ENCODE results near the gene RMC1. TPM values are rescaled to one million over a fixed set of nuclear protein-coding genes. Genes with fewer than 3 reads are reported as not detected.
A peak's percentile ranks its signal among the peaks of the same experiment; 100 is the strongest.

Gene RMC1
- total and polyA plus RNA-seq, 4 donors, result 22.5 to 35.4 (median 27.2) TPM

DNA sequence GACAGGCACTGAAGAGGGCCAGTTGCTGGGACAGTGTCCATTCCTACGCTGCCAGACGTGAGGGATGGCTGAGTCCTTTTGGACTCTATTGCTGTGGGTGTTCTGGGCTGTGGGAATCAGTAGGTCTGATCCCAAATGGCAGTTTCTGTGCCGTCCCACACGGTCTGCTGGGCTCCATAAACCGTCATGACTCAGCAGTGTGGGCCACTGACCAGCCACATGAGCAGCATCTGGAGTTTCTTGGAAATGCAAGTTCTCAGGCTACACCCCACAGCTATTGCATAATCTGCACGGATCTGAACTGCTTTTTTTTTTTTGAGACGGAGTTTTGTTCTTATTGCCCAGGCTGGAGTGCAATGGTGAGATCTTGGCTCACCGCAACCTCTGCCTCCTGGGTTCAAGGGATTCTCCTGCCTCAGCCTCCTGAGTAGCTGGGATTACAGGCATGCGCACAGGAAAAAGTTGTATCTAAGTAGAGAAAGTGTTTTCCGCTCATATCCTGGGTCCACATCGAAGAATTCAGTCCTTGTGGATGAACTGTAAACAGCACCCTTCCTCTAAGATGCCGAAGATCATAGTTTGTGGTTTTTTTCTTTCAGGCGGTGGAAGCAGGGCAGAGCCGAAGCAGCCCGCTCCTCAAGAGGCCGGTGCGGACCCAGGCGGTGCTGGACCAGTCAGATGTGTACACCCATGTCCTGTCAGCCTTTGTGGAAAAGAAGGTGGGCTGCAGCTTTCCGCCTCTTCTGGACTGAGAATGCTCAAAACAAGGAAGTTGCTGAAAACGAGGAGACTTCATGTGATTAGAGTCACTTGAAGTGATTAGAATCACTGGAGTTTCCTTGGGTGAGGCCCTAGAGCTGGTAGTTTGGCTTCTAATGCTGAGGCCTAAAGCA lies 25.5 kb downstream of the RMC1 start:
- Histone ChIP-seq H3K4me1 (ENCODE audit: control insufficient read depth, insufficient read depth, low read length) (no peaks in the 10 kb centered on the region), H3K36me3 (ENCODE audit: control insufficient read depth, insufficient read depth, low read length) (peaks cover 54% of the 10 kb centered on the region), H3K9me3 (ENCODE audit: control insufficient read depth, insufficient read depth, low read length) (no peaks in the 10 kb centered on the region), H3K27me3 (ENCODE audit: control insufficient read depth, insufficient read depth, low read length) (no peaks in the 10 kb centered on the region), H3K27ac (ENCODE audit: low read depth, low read length) (no peak overlapping the region), H3K4me3 (ENCODE audit: low read depth, low read length) (no peak overlapping the region)
- no peak for DNase-seq (ENCODE audit: low read depth in 4 of 6, low spot score in 6 of 6)
- WGBS (ENCODE audit: insufficient coverage), result 95% methylated on average over 19 of the region's 20 CpGs

DNA sequence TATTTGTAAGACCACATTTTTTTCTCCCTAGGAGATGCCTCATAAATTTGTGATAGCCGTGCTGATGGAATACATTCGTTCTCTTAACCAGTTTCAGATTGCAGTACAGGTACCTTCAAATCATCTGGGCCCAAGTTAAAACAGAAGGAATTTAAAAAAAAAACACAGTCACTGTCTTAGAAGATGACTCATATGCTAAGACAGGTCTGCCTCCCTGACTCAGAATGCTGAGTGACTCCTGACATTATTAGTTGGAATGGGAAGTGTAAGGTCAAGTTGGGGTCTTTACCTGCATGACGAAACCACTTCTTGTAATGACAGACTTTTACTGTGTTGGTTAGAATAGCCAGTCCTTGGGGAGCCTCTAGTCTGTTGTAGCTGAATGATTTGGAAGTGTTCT lies 26.3 kb downstream of the RMC1 start:
- Histone ChIP-seq H3K27me3 (ENCODE audit: control insufficient read depth, insufficient read depth, low read length) (no peaks in the 10 kb centered on the region), H3K4me3 (ENCODE audit: low read depth, low read length) (no peak overlapping the region), H3K9me3 (ENCODE audit: control insufficient read depth, insufficient read depth, low read length) (no peaks in the 10 kb centered on the region), H3K4me1 (ENCODE audit: control insufficient read depth, insufficient read depth, low read length) (no peaks in the 10 kb centered on the region), H3K36me3 (ENCODE audit: control insufficient read depth, insufficient read depth, low read length) (peaks cover 56% of the 10 kb centered on the region), H3K27ac (ENCODE audit: low read depth, low read length) (no peak overlapping the region)
- WGBS (ENCODE audit: insufficient coverage), result 71% methylated on average over 1 of the region's 3 CpGs
- no peak for DNase-seq (ENCODE audit: low read depth in 4 of 6, low spot score in 6 of 6)

DNA sequence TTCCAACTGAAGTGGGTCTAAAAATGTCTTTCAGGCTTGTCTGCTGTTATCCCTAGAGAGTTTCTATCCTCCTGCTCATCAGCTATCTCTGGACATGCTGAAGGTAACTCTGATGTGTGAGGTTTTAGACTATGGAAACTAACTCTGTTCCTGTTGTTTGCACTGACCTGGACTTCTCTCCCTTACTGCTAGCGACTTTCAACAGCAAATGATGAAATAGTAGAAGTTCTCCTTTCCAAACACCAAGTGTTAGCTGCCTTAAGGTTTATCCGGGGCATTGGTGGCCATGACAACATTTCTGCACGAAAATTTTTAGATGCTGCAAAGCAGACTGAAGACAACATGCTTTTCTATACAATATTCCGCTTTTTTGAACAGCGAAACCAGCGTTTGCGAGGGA lies 26.9 kb downstream of the RMC1 start:
- no peaks in the 10 kb centered on the region for H3K4me1 ChIP-seq (ENCODE audit: control insufficient read depth, insufficient read depth, low read length)
- H3K36me3 ChIP-seq (ENCODE audit: control insufficient read depth, insufficient read depth, low read length), result peaks cover 54% of the 10 kb centered on the region
- H3K27me3 ChIP-seq (ENCODE audit: control insufficient read depth, insufficient read depth, low read length), result no peaks in the 10 kb centered on the region
- no peak overlapping the region for H3K4me3 ChIP-seq (ENCODE audit: low read depth, low read length)
- no peaks in the 10 kb centered on the region for H3K9me3 ChIP-seq (ENCODE audit: control insufficient read depth, insufficient read depth, low read length)
- DNase-seq (ENCODE audit: low read depth in 4 of 6, low spot score in 6 of 6), result no peak
- no peak overlapping the region for H3K27ac ChIP-seq (ENCODE audit: low read depth, low read length)
- WGBS (ENCODE audit: insufficient coverage), result 96% methylated on average over 4 of the region's 7 CpGs

DNA sequence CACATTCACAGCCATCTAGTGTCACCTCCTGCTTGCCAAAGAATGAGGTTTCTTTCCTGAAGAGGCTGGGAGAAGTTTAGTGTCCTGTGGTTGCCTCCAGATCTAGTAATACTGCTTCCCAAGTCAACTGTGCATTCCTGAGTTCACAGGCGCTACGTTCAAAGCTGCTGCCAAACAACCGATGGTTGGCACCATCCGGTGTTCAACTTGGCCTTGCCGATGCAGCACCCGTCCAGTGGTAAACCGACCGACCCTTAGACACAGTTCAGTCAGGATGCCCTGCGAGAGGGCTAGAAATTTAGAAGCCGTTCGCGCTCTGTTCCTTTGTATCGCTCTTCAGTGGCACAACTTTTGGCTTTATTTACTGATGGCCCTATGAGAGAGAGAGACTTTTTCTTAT lies 28.6 kb downstream of the RMC1 start:
- H3K27me3 ChIP-seq (ENCODE audit: control insufficient read depth, insufficient read depth, low read length), result no peaks in the 10 kb centered on the region
- H3K4me1 ChIP-seq (ENCODE audit: control insufficient read depth, insufficient read depth, low read length), result no peaks in the 10 kb centered on the region
- H3K36me3 ChIP-seq (ENCODE audit: control insufficient read depth, insufficient read depth, low read length), result peaks cover 64% of the 10 kb centered on the region
- no peak overlapping the region for H3K27ac ChIP-seq (ENCODE audit: low read depth, low read length)
- no peak overlapping the region for H3K4me3 ChIP-seq (ENCODE audit: low read depth, low read length)
- WGBS (ENCODE audit: insufficient coverage), result 96% methylated on average over 13 of the region's 13 CpGs
- DNase-seq (ENCODE audit: low read depth in 4 of 6, low spot score in 6 of 6), result no peak
- H3K9me3 ChIP-seq (ENCODE audit: control insufficient read depth, insufficient read depth, low read length), result no peaks in the 10 kb centered on the region

DNA sequence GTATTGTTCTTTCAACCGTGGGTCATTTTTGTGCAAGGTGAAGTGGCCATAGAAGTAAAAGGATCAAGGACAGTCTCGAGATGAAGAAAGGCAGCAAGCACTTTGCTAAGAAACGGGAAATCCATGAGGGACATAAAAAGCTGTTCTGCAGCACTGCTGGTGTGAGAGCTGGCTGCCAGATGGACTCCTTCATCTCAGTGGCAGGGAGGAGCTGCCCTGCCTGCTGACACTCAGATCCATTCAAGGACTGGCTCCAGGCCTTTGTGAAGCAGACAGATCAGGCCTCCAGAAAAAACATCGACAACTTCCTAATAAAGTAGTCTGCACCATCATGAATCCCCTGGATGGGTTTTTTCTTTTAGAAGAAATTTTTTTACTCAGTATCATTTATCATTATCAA lies 29.5 kb downstream of the RMC1 start:
- Histone ChIP-seq H3K4me1 (ENCODE audit: control insufficient read depth, insufficient read depth, low read length) (no peaks in the 10 kb centered on the region), H3K36me3 (ENCODE audit: control insufficient read depth, insufficient read depth, low read length) (peaks cover 67% of the 10 kb centered on the region), H3K27me3 (ENCODE audit: control insufficient read depth, insufficient read depth, low read length) (no peaks in the 10 kb centered on the region), H3K27ac (ENCODE audit: low read depth, low read length) (no peak overlapping the region), H3K9me3 (ENCODE audit: control insufficient read depth, insufficient read depth, low read length) (no peaks in the 10 kb centered on the region), H3K4me3 (ENCODE audit: low read depth, low read length) (no peak overlapping the region)
- WGBS (ENCODE audit: insufficient coverage), result 47% methylated on average over 3 of the region's 4 CpGs
- peak in 2 of 6 donors; percentile 17 to 37 for DNase-seq (ENCODE audit: low read depth in 4 of 6, low spot score in 6 of 6)

DNA sequence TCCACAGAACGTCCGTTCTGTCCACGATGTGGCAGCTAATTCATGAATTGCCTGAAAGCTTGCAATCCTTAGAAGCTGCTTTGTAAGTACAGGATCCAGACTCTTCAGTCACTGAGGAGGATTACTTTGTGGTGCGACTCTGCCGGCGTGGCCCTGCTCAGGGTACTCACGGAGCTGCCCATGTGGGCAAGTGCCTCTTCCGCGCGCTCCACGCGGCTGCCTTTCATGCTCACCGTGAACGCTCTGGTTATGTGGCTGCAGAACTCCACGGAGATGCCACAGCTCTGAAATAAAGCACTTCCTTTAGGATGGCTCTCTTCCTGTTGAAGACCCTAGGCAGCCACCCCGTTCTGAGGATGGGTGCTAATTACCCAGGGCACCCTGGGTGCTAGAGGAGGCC lies 31.0 kb downstream of the RMC1 start:
- no peak overlapping the region for H3K27ac ChIP-seq (ENCODE audit: low read depth, low read length)
- no peak overlapping the region for H3K4me3 ChIP-seq (ENCODE audit: low read depth, low read length)
- 96% methylated on average over 16 of the region's 16 CpGs for WGBS (ENCODE audit: insufficient coverage)
- DNase-seq (ENCODE audit: low read depth in 4 of 6, low spot score in 6 of 6), result no peak
- no peaks in the 10 kb centered on the region for H3K9me3 ChIP-seq (ENCODE audit: control insufficient read depth, insufficient read depth, low read length)
- H3K4me1 ChIP-seq (ENCODE audit: control insufficient read depth, insufficient read depth, low read length), result no peaks in the 10 kb centered on the region
- H3K27me3 ChIP-seq (ENCODE audit: control insufficient read depth, insufficient read depth, low read length), result no peaks in the 10 kb centered on the region
- H3K36me3 ChIP-seq (ENCODE audit: control insufficient read depth, insufficient read depth, low read length), result peaks cover 66% of the 10 kb centered on the region

DNA sequence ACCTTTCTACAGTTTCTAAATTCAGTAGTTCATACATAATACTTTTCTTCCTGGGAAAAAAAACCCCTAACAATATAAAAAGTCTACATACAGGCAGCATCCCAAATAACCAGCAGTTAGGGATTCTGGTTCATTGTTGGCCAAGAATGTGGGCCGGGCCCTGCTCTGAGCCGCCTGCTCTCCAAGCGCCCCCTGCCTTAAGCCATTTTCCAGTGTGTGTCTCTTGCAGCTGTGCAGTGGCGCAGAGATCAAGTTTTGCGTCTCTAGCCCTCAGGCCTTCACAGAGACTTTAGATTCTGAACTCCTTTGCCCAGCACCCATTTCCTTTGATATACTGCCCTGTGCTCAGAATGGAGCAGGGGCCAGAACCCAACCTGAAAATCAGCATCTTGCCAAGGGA lies 32.9 kb downstream of the RMC1 start:
- 89% methylated on average over 5 of the region's 5 CpGs for WGBS (ENCODE audit: insufficient coverage)
- H3K36me3 ChIP-seq (ENCODE audit: control insufficient read depth, insufficient read depth, low read length), result peaks cover 63% of the 10 kb centered on the region

DNA sequence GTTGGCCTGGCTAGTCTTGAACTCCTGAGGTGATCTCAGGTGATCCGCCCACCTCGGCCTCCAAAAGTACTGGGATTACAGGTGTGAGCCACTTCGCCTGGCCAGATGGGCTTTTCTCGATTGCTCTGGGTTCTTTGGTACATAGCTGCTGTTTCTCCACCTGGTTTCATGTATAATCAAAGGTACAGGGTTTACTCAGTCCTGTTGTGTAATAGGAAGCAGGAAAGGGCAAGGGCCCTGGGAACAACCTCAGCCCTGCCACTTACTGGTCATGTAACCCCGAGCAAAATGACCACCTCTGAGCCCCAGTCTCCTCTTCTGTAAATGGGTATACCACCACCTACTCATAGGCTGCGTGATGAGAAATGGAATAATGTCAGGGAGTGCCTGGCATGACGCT lies 34.0 kb downstream of the RMC1 start:
- Histone ChIP-seq H3K4me3 (ENCODE audit: low read depth, low read length) (no peak overlapping the region), H3K36me3 (ENCODE audit: control insufficient read depth, insufficient read depth, low read length) (peaks cover 66% of the 10 kb centered on the region), H3K27me3 (ENCODE audit: control insufficient read depth, insufficient read depth, low read length) (no peaks in the 10 kb centered on the region), H3K9me3 (ENCODE audit: control insufficient read depth, insufficient read depth, low read length) (no peaks in the 10 kb centered on the region), H3K4me1 (ENCODE audit: control insufficient read depth, insufficient read depth, low read length) (no peaks in the 10 kb centered on the region), H3K27ac (ENCODE audit: low read depth, low read length) (no peak overlapping the region)
- WGBS (ENCODE audit: insufficient coverage), result 89% methylated on average over 4 of the region's 7 CpGs
- no peak for DNase-seq (ENCODE audit: low read depth in 4 of 6, low spot score in 6 of 6)

More for the DNA sequence above, 32.9 kb downstream of the RMC1 start:
- H3K27me3 ChIP-seq (ENCODE audit: control insufficient read depth, insufficient read depth, low read length), result no peaks in the 10 kb centered on the region
- peak overlapping the region; percentile 7 for H3K27ac ChIP-seq (ENCODE audit: low read depth, low read length)
- H3K9me3 ChIP-seq (ENCODE audit: control insufficient read depth, insufficient read depth, low read length), result no peaks in the 10 kb centered on the region
- peak in 1 of 6 donors; percentile 27 for DNase-seq (ENCODE audit: low read depth in 4 of 6, low spot score in 6 of 6)
- H3K4me1 ChIP-seq (ENCODE audit: control insufficient read depth, insufficient read depth, low read length), result no peaks in the 10 kb centered on the region
- no peak overlapping the region for H3K4me3 ChIP-seq (ENCODE audit: low read depth, low read length)

DNA sequence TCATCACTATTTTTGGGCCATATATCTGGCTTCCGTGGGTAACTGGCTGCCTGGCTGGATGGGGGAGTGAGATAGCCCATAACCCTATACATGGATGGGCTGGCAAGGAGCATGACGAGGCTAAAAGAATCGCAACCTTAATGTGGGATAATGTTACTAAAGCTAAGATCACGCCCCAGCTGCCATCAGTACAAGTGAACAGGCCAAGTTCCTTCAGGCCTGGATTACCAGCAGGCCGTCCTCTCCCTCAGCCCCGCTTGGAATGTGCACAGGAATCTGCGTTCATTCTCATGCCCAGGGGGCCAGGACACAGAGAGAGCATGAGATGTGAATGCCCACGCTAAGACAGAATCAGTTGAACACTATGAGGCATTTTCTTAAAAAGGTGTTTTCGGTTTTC lies 34.7 kb downstream of the RMC1 start:
- H3K9me3 ChIP-seq (ENCODE audit: control insufficient read depth, insufficient read depth, low read length), result no peaks in the 10 kb centered on the region
- no peaks in the 10 kb centered on the region for H3K4me1 ChIP-seq (ENCODE audit: control insufficient read depth, insufficient read depth, low read length)
- 95% methylated on average over 8 of the region's 9 CpGs for WGBS (ENCODE audit: insufficient coverage)
- no peak for DNase-seq (ENCODE audit: low read depth in 4 of 6, low spot score in 6 of 6)
- H3K27ac ChIP-seq (ENCODE audit: low read depth, low read length), result no peak overlapping the region
- H3K4me3 ChIP-seq (ENCODE audit: low read depth, low read length), result no peak overlapping the region
- H3K36me3 ChIP-seq (ENCODE audit: control insufficient read depth, insufficient read depth, low read length), result peaks cover 71% of the 10 kb centered on the region
- no peaks in the 10 kb centered on the region for H3K27me3 ChIP-seq (ENCODE audit: control insufficient read depth, insufficient read depth, low read length)

DNA sequence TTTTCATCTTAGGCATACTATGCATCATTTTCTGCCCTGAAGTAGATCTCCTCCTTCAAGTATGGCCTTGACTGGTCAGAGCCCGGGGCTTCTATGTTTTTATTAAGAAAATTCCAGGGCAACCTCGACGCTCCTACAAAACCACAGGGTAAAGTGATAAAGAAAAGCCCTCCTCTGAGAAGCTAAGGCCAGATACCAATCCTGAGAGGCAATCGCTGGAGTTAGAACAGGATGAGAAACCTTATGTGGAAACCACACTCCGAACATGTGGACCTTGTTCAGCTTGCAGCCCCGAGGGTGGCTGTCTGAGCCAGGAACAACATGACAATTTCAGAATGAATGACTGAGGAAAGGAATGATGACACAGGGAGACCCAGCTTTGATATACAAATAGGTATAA lies 35.6 kb downstream of the RMC1 start:
- no peak for DNase-seq (ENCODE audit: low read depth in 4 of 6, low spot score in 6 of 6)
- Histone ChIP-seq H3K36me3 (ENCODE audit: control insufficient read depth, insufficient read depth, low read length) (peaks cover 72% of the 10 kb centered on the region), H3K27me3 (ENCODE audit: control insufficient read depth, insufficient read depth, low read length) (no peaks in the 10 kb centered on the region), H3K27ac (ENCODE audit: low read depth, low read length) (no peak overlapping the region), H3K4me3 (ENCODE audit: low read depth, low read length) (no peak overlapping the region), H3K9me3 (ENCODE audit: control insufficient read depth, insufficient read depth, low read length) (no peaks in the 10 kb centered on the region), H3K4me1 (ENCODE audit: control insufficient read depth, insufficient read depth, low read length) (no peaks in the 10 kb centered on the region)
- 96% methylated on average over 3 of the region's 6 CpGs for WGBS (ENCODE audit: insufficient coverage)
